ENCODE measurements around the gene DOK3. TPM values are rescaled to one million over a fixed set of nuclear protein-coding genes. Genes with fewer than 3 reads are reported as not detected.

The DOK3 gene
- total and polyA plus RNA-seq, 2 experiments from 2014 or later, result 3.1 to 3.5 TPM

- Histone ChIP-seq H3K27me3 (no peaks in the 10 kb centered on the region), H2AFZ (peak overlapping the region; percentile 56), H3K4me3 (no peak overlapping the region), H3K4me1 (ENCODE audit: insufficient read depth) (peaks cover 16% of the 10 kb centered on the region), H3K27ac (peak overlapping the region; percentile 54), H3K36me3 (replicated peaks; ENCODE audit: insufficient read depth, low read depth) (no peaks in the 10 kb centered on the region), H3K4me2 (peak overlapping the region; percentile 97), H3K9me3 (ENCODE audit: low read depth) (no peaks in the 10 kb centered on the region), H3K79me2 (no peaks in the 10 kb centered on the region), H3K9me2 (replicated peaks; ENCODE audit: insufficient read depth) (no peaks in the 10 kb centered on the region), H4K20me1 (ENCODE audit: insufficient read depth, poor library complexity, severe bottlenecking) (peaks cover 14% of the 10 kb centered on the region)
- WGBS (ENCODE audit: low lambda C conversion rate, missing lambda C conversion rate), result 15% methylated on average over 29 of the region's 31 CpGs
- DNase-seq (ENCODE audit: low spot score), result peak; percentile 61
- TF ChIP-seq, protein P1, sequence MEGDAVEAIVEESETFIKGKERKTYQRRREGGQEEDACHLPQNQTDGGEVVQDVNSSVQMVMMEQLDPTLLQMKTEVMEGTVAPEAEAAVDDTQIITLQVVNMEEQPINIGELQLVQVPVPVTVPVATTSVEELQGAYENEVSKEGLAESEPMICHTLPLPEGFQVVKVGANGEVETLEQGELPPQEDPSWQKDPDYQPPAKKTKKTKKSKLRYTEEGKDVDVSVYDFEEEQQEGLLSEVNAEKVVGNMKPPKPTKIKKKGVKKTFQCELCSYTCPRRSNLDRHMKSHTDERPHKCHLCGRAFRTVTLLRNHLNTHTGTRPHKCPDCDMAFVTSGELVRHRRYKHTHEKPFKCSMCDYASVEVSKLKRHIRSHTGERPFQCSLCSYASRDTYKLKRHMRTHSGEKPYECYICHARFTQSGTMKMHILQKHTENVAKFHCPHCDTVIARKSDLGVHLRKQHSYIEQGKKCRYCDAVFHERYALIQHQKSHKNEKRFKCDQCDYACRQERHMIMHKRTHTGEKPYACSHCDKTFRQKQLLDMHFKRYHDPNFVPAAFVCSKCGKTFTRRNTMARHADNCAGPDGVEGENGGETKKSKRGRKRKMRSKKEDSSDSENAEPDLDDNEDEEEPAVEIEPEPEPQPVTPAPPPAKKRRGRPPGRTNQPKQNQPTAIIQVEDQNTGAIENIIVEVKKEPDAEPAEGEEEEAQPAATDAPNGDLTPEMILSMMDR (IDR thresholded peaks at IDR 0.05; ENCODE audit: poor library complexity), result no peak
- no peak for TF ChIP-seq EZH2 (IDR thresholded peaks at IDR 0.05; ENCODE audit: borderline replicate concordance)
Observed at GRCh38 chr5:177453852-177454396, 55.7 kb downstream of the DOK3 start.

DNA sequence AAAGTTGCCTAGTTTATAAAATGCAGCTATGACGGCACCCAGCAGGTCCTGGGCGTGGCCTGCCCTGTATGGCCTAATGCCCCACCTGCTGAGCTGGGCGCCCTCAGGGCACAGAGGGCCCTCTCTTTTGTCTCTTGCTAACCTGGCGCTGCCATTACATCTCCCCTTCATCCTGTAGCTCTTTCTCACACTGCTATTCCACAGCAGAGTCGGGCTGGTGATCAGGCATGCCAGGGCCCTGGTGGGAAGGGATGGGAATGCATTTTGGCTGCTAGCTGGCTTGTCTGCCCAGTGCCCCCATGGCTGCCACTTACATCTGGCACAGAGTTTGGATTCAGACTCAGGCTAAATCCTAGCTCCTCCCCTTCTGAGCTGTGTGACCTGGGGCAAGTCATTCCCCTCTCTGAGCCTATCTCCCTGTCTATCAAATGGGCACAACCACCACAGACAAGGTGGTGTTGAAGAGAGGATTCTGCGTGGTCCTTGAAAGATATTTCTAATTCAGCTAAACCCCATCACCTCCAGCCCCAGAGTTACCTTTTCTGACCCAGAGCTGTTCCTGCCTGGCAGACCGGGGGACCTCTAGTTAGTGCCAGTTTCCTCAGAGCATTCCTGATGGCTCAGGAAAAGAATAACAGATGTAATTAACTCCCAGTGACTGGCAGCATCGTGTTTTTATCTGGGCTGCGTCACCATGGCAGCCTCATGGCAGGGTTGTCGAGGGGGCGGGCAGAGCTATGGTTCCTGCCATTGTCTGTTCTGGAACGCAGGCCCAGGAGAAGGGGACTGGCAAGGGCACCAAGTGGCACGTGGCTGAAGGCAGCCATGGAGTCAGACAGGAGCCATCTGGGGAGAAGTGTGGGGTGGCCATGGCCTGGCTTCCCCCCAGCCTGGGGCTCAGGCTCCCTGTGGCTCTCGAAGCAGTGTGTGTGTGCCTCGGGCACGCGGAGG lies 56.7 kb downstream of the DOK3 start:
- no peaks in the 10 kb centered on the region for H3K79me2 ChIP-seq
- no peak overlapping the region for H2AFZ ChIP-seq
- no peaks in the 10 kb centered on the region for H3K27me3 ChIP-seq
- peak overlapping the region; percentile 97 for H3K4me2 ChIP-seq
- H3K36me3 ChIP-seq (replicated peaks; ENCODE audit: insufficient read depth, low read depth), result no peaks in the 10 kb centered on the region
- peaks cover 16% of the 10 kb centered on the region for H3K4me1 ChIP-seq (ENCODE audit: insufficient read depth)
- DNase-seq (ENCODE audit: low spot score), result no peak
- H4K20me1 ChIP-seq (ENCODE audit: insufficient read depth, poor library complexity, severe bottlenecking), result peaks cover 8% of the 10 kb centered on the region
- WGBS (ENCODE audit: low lambda C conversion rate, missing lambda C conversion rate), result 93% methylated on average over 17 of the region's 17 CpGs
- H3K4me3 ChIP-seq, result no peak overlapping the region
- no peak for TF ChIP-seq EZH2 (IDR thresholded peaks at IDR 0.05; ENCODE audit: borderline replicate concordance)
- TF ChIP-seq, protein P1 (IDR thresholded peaks at IDR 0.05; ENCODE audit: poor library complexity), result no peak
- TF ChIP-seq EZH2phosphoT487 (IDR thresholded peaks at IDR 0.05; ENCODE audit: low read depth, severe bottlenecking, unreplicated experiment), result no peak
- H3K9me3 ChIP-seq (ENCODE audit: low read depth), result no peaks in the 10 kb centered on the region
- H3K9me2 ChIP-seq (replicated peaks; ENCODE audit: insufficient read depth), result no peaks in the 10 kb centered on the region
- H3K27ac ChIP-seq, result no peak overlapping the region

Other genes with a start within 250 kb of the DOK3 start
- gene RAB24, start 206.1 kb downstream of the DOK3 start, total RNA-seq, result 25.7 and 30.3 TPM in 2 replicates
- gene RAB24, start 206.1 kb downstream of the DOK3 start, polyA plus RNA-seq, result 64.6 and 76.6 TPM in 2 replicates
- gene PRELID1, start 206.0 kb downstream of the DOK3 start, total RNA-seq, result 228 and 245 TPM in 2 replicates
- 255 and 282 TPM in 2 replicates for gene PRELID1, start 206.0 kb downstream of the DOK3 start, polyA plus RNA-seq
- 14.0 and 22.3 TPM in 2 replicates for gene MXD3, start 197.9 kb downstream of the DOK3 start, total RNA-seq
- 11.9 and 16.5 TPM in 2 replicates for gene MXD3, start 197.9 kb downstream of the DOK3 start, polyA plus RNA-seq
- 357 and 366 TPM in 2 replicates for gene LMAN2, start 158.2 kb downstream of the DOK3 start, total RNA-seq
- gene LMAN2, start 158.2 kb downstream of the DOK3 start, polyA plus RNA-seq, result 381 and 391 TPM in 2 replicates
- gene RGS14, start 151.9 kb downstream of the DOK3 start, total RNA-seq, result 26.1 and 36.5 TPM in 2 replicates
- gene RGS14, start 151.9 kb downstream of the DOK3 start, polyA plus RNA-seq, result 30.7 and 37.0 TPM in 2 replicates
- 0.12 TPM in 1 of 2 replicates, not detected in the other for gene SLC34A1, start 125.4 kb downstream of the DOK3 start, total RNA-seq
- gene SLC34A1, start 125.4 kb downstream of the DOK3 start, polyA plus RNA-seq, result 0.33 TPM in 1 of 2 replicates, not detected in the other
- gene PFN3, start 109.2 kb downstream of the DOK3 start, total RNA-seq, result not detected in 2 replicates
- gene PFN3, start 109.2 kb downstream of the DOK3 start, polyA plus RNA-seq, result not detected in 2 replicates
- 16.5 and 18.2 TPM in 2 replicates for gene F12, start 100.3 kb downstream of the DOK3 start, total RNA-seq
- 46.6 and 49.8 TPM in 2 replicates for gene F12, start 100.3 kb downstream of the DOK3 start, polyA plus RNA-seq
- 29.3 and 31.6 TPM in 2 replicates for gene GRK6, start 83.2 kb downstream of the DOK3 start, total RNA-seq
- 27.3 and 31.1 TPM in 2 replicates for gene GRK6, start 83.2 kb downstream of the DOK3 start, polyA plus RNA-seq
- gene PRR7, start 63.0 kb downstream of the DOK3 start, total RNA-seq, result 4.8 TPM in 2 replicates
- gene PRR7, start 63.0 kb downstream of the DOK3 start, polyA plus RNA-seq, result 11.7 and 14.3 TPM in 2 replicates
- gene DBN1, start 36.2 kb downstream of the DOK3 start, total RNA-seq, result 83.7 and 107 TPM in 2 replicates
- gene DBN1, start 36.2 kb downstream of the DOK3 start, polyA plus RNA-seq, result 116 and 122 TPM in 2 replicates
- gene PDLIM7, start 12.2 kb downstream of the DOK3 start, total RNA-seq, result 43.5 and 57.1 TPM in 2 replicates
- gene PDLIM7, start 12.2 kb downstream of the DOK3 start, polyA plus RNA-seq, result 143 and 156 TPM in 2 replicates
- 45.0 and 65.9 TPM in 2 replicates for gene DDX41, start 7.1 kb upstream of the DOK3 start, total RNA-seq
- gene DDX41, start 7.1 kb upstream of the DOK3 start, polyA plus RNA-seq, result 42.8 and 50.7 TPM in 2 replicates
- gene FAM193B, start 44.7 kb upstream of the DOK3 start, total RNA-seq, result 31.4 and 67.6 TPM in 2 replicates
- gene FAM193B, start 44.7 kb upstream of the DOK3 start, polyA plus RNA-seq, result 76.1 and 136 TPM in 2 replicates
- gene TMED9, start 82.4 kb upstream of the DOK3 start, total RNA-seq, result 171 and 187 TPM in 2 replicates
- gene TMED9, start 82.4 kb upstream of the DOK3 start, polyA plus RNA-seq, result 512 and 519 TPM in 2 replicates
- 28.5 and 29.2 TPM in 2 replicates for gene B4GALT7, start 90.3 kb upstream of the DOK3 start, total RNA-seq
- 60.7 and 67.6 TPM in 2 replicates for gene B4GALT7, start 90.3 kb upstream of the DOK3 start, polyA plus RNA-seq